Stimulated activated CD4-positive, alpha-beta T cell treated with anti-CD3 and anti-CD28 coated beads, TNF-alpha, amount 100 ng/mL, for 4 hours (primary cell): ENCODE measurements around the gene TMEM250.

ENCODE experiments used
- DNase-seq, 3 experiments: peaks; one replicate each; pipeline ENCODE4 v3.0.0-alpha.2; 2020; ENCODE audit warnings: low read depth in 3 of 3

TMEM250 gene

GRCh38 chr9:136132512-136133050 lies 13.9 kb upstream of the TMEM250 start:
- no peak for DNase-seq

DNA sequence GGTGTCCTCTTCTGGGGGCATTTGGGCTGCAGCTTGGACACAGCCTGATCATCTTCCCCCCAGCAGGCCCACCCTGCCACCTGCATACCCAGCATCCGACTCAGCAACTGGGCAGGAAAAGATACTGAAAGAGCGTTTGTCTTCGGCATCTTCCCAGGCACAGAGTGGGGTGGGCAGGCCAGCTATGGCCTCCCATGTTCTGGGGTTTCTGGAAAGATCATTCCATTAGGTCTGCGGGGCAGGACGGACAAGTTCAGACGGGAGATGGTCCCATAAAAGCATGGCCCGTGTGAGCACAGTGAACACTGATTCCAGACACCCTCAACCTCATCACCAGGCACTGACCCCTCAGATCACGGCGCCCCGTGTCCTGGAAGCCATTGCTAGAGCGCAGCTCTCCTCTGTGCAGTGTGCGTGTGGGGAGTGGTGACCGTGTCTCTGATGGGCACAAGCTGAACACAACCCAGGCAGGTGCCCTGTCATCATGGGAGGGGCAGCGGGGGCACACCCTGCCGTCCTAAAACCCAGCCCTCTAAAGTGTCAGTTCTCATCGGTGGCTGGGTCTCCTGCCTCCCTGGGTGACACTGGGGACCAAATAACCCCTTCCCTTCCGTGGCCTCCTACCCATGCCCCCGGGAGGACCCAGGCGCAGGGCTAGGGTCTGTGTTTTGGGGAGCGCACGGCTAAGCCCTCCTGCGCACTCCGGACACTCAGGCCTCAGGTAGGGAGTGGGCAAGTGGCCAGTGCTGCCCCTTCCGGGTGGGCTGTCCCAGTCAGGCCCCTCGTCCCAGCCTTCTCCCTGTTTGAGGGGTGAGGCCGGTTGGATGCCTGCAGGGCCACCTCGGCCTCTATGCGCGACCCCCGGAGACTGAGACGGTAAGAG lies 13.2 kb upstream of the TMEM250 start:
- DNase-seq, result no peak

DNA sequence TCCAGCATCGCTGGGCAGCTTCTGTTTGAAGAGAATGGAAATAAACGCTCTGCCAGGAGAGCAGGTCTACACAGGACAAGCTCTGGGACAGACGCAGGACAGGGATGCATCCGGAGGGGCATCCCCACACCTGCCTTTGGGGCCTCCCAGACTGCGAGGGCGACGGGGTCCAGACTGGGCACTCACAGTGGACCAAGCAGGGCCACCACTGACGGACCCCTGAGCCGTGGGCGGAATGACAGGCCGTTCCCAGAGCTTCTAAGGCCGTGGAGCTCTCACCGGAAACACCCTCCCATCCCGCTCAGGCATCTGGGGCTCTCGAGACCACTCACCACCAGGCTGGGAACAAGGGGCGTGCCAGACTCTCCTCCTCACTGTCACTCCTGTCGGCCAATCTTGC lies 10.5 kb upstream of the TMEM250 start:
- no peak for DNase-seq

DNA sequence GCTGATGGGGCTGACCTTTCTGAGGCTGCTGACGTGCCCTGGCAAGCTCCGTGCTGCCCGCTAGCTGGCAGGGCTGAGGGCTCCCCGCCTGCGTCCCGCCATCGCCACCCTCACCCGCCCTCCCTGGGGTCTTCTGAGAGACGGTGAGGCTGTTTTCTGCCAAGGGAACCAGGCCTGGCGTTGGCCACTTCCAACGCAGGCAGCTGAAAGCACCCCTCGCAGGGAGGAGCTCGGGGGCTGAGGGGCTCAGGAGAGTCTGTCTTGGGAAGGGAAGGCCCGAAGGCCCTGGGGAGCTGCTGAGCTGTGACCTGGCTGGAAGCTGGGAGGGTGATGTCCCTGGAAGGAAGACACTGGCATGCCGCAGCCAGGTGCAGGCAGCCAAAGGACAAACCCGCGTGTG lies 9.8 kb upstream of the TMEM250 start:
- DNase-seq, result no peak

DNA sequence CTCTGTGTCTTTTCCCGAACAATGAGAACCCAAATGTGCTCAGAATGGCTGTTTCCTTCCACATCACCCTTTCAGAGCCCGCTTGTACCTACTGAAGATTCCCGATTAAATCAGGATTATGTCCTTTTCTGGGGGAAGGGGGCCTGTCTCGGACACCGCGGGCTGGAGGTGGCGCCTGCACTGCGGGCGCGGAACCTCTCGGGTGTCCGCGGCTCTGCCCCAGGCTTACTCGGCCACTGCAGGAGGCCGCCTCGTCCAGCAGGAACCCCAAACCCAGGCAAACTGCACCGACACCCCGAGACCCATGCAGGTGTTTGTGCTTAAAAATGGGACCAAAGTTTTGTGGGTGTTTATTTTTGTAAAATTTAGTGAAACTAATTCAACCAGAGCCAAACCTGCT lies 8.6 kb upstream of the TMEM250 start:
- no peak for DNase-seq

- DNase-seq, result no peak
Observed at GRCh38 chr9:136124976-136125692, 6.5 kb upstream of the TMEM250 start.

DNA sequence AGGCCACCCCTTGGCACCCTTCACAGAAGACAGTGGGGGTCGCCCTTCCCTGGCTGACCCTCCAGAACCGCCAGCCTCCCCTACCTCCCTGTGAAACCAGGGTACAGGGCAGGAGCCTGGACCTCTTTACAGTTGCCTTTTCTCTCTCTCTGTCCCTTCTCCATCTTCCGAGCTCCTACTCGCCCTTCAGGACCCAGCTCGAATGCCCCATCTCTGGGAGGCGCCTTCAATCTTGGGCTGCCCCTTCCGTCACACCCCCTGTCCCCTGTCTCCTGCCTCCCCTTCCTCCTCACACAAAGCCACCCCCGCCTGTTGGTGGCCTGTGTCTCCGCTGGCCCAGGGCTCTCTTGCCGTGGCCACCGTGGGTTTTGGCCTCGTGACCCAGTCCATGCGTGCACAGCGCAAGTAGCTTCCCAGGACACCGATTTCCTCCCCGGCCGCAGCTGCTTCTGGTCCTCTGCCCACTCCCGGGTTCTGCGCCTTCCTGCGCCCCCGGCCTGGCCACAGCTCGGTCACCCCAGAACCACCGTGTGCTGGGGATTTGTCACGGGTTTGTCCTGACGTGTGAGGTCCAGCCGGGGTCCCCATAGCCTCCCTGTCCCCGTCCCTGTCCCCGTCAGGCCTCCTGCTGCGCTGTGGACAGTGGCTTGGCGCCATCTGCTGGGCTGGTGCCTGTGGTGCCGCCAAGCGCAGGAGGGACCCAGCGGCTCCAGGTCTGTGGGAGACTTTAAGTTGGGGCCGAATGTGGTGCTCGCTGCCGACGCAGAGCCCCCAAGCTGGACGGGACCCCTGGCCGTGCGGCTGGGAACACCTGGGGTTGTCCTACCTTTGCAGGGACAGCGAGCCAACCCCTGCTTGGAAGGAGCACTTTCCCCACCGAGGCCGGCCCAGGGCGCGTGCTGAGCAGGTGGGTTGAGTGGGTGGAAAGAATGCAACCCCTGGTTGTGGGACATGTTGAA lies 4.0 kb upstream of the TMEM250 start:
- DNase-seq, result peak; percentile 66 to 67 (median 67)

DNA sequence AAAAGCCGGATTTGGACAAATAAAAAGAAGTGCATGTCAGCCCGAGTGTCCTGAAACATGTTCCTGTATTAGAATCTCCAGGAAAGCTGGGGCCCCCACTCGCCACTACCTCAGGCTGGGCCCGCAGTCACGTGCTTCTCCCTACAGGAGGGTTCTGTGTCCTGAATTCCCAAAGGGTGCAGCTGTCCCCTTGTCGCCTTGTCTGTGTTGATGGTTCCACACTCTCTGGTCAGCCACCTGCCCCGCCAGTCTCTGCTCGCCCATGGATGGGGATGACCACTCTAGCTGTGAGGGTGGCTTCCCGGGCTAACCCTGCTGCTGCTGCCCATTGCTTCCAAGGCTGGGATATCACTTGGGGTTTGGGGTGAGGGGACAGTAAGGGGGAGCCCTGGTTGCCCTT lies 3.1 kb upstream of the TMEM250 start:
- no peak for DNase-seq

DNA sequence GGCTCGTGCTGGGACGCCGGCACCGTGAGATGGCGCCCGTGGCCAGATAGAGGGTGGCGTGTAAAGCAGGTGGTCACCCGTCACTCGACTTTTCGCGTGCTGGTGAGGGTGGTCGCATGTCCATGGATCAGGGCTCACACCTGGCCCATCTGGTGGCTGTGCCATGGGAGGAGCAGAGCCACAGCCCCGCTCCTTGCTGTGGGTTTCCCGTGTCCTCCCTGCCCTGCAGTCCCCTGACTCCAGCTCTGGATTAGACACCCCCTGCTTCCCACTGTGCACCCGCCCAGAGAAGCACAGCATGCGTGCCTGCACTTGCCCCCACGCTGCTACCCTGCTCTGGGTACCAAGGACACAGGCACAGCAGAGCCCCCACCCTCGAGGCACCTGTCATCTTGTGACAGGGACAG lies 1.8 kb upstream of the TMEM250 start:
- DNase-seq, result no peak

GRCh38 chr9:136119883-136120393 lies 1.3 kb upstream of the TMEM250 start:
- no peak for DNase-seq

GRCh38 chr9:136119061-136119882 lies 597 bp upstream of the TMEM250 start:
- DNase-seq, result no peak

DNA sequence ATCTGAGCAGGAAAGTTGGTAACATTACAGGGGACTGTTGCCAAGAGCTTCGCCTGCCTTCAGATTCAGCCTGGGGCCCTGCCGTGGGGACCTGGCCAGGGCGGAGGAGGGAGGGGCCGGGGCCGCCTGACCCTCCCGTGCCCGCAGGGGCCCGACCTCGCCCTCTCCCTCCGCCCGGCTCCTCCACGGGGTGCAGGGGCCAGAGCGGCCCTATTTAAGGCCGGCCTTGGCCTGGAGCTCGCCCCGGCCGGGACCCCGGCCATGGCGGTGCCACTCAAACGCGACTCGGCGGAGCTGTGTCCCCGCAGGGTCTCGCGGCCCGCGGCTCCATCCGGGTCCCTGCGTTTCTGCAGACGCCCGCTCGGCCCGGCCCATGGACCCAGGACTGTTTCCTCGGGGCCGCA lies 757 bp downstream of the TMEM250 start:
- no peak for DNase-seq

DNA sequence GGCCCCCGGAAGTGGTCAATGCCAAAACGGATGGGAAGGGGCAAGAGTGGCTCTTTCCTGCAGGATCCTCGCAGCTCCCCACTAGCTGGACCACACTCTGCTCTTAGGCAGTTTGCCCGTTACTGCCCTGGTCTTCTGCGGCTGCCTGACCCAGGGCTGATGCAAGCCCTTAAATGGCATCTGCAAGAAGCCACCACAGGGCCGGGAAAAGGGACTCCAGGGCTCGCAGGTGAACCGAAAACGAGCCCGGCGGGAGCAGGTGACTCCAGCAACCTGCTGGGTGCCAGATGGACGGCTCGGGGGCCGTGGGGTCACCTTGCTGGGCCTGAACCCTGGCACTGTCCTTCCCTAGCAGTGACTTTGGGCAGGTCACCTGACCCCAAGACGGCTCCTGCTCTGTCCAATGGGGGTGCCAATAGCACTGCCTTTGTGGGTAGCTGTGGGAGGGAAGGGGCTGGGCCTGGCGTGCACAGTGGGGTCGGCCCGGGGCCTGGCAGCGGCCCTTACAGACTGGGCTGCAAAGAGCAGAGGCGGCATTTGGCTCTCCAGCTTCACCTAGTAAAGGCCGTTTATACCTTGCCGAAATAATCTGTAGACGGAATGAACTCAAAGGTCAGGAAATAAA lies 1.3 kb downstream of the TMEM250 start:
- DNase-seq, result no peak

DNA sequence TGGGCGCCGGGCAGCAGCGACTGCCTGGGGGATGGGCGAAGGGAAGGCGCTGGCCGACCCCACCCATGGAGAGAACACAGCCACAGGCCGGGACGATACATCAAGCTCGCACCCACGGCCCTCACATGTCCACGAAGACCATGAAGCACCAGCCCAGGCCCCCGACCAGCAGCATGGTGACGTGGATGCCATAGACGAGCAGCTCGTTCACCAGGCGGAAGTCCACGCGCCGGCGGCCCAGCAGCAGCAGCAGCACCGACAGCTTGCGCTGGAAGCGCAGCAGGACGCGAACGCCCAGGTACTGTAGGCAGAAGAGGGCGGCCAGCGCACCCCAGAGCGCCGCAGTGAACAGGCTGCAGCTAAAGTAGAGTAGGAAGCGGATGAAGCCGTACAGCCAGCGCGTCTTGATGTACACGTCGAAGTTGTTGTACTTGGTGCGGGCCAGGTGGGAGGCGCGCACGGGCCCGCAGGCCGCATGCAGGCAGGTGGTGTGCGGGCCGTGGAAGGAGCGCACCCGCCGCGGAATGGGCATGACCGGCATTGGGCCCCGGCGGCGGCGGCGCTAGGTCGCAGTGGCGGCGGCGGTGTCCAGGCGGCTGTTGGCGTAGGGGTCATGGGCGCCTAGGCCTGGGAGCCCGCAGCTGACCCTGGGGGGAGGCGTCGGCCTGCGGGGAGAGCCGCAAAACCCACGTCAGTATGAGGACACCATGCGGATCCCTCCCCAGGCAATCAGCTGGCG lies 2.1 kb downstream of the TMEM250 start:
- no peak for DNase-seq

GRCh38 chr9:136115641-136116359 lies 2.9 kb downstream of the TMEM250 start:
- no peak for DNase-seq

GRCh38 chr9:136115206-136115605 lies 3.5 kb downstream of the TMEM250 start:
- DNase-seq, result no peak

- DNase-seq, result no peak
Observed at GRCh38 chr9:136114610-136115009, 4.1 kb downstream of the TMEM250 start.

DNA sequence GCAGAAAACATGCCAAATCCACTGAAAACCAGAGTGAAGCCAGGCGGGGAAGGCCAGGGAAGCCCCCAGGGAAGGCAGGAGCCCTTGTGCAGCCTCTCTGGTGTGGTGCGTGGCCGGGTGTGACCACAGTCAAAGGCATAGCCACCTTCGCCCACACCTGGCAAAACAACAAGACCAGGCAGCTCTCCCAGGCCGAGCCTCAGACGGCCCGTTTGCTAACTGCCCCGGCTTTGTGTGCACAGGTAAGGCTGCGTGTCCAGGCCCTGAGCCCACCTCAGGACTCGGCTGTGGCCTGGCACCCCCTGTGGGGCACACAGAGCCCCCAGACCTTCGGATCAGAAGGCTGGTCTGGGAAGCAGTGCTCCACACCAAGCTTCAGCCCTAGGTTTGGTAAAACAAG lies 6.1 kb downstream of the TMEM250 start:
- no peak for DNase-seq

DNA sequence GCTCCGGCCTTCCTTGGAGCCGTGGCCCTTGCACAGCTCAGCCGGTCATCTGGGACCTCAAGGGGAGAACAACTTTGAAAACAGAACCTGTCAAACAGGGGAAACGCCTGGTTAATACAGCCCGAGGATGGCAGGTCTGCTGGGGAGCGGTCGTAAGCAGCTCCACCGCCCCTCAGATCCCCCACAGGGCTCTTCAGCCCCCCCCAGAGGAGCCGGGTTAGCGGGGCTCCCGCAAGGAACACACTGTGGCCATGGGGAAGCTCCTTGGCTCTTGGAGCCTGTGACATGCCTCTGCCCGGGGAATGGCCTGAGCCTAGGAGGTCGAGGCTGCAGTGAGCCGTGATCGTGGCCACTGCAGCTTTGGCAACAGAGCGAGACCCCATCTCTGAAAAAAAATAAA lies 6.8 kb downstream of the TMEM250 start:
- no peak for DNase-seq
